ENCODE data around the gene DTNB. TPM values are rescaled to one million over a fixed set of nuclear protein-coding genes. Genes with fewer than 3 reads are reported as not detected.

Gene DTNB
- total RNA-seq, 1 donor from 2014 or later: 8.5 TPM

DNA sequence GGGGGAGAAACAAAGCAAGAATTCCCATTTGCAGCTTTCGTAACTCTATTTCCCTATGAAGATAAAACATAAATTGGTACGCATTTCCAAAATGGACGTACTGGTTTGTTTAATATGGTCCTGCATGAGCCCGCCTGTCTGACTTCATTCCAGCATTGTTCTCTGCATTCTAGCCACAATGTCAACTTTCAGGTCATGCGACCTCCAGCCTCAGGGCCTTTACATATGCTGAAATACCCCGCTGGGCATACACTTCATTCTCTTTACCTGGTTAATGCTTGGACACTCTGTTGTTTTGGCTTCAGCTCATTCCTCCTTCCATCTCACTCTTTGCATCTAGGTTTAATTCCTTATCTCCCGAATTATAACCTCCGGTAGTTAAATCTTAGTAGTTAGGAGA, 227.9 kb downstream of the DTNB start:
- TF ChIP-seq CTCF (IDR thresholded peaks at IDR 0.05): no peak
- peaks cover 10% of the 10 kb centered on the region for H3K4me1 Mint-ChIP-seq (ENCODE audit: low read depth)
- no peaks in the 10 kb centered on the region for H3K9me3 Mint-ChIP-seq (ENCODE audit: low read depth)
- peaks cover 2% of the 10 kb centered on the region for H3K36me3 Mint-ChIP-seq (ENCODE audit: low read depth)
- H3K27ac Mint-ChIP-seq (ENCODE audit: unreplicated experiment): no peak overlapping the region
- no peak overlapping the region for H3K4me3 Mint-ChIP-seq (ENCODE audit: unreplicated experiment)
- no peaks in the 10 kb centered on the region for H3K27me3 Mint-ChIP-seq (ENCODE audit: low read depth)
- DNase-seq (ENCODE audit: low spot score): no peak

GRCh38 chr2:25444608-25445270, 228.6 kb downstream of the DTNB start:
- H3K27ac Mint-ChIP-seq (ENCODE audit: unreplicated experiment): no peak overlapping the region
- no peaks in the 10 kb centered on the region for H3K9me3 Mint-ChIP-seq (ENCODE audit: low read depth)
- no peaks in the 10 kb centered on the region for H3K27me3 Mint-ChIP-seq (ENCODE audit: low read depth)
- peaks cover 9% of the 10 kb centered on the region for H3K4me1 Mint-ChIP-seq (ENCODE audit: low read depth)
- DNase-seq (ENCODE audit: low spot score): no peak
- TF ChIP-seq CTCF (IDR thresholded peaks at IDR 0.05): no peak
- H3K4me3 Mint-ChIP-seq (ENCODE audit: unreplicated experiment): no peak overlapping the region
- H3K36me3 Mint-ChIP-seq (ENCODE audit: low read depth): peaks cover 2% of the 10 kb centered on the region

DNA sequence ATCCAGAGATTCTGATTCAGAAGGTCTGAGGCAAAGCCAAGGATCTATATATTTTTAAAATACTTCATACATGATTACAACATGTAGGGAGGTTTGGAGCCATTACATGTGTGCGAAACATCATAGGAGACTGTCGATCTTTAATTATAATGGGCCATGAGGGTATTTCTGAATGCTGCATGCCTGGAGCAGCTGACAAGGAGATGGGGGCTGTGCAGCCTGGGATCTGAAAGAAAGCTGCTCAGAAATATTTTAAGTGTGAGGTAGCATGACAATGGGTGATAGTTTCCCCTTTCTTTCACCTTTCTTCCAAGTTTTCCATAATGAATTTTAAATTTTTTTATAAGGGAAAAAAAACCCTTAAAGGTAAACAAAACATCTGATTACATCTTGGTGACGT, 229.6 kb downstream of the DTNB start:
- TF ChIP-seq CTCF (IDR thresholded peaks at IDR 0.05): no peak
- no peak for DNase-seq (ENCODE audit: low spot score)
- peaks cover 2% of the 10 kb centered on the region for H3K36me3 Mint-ChIP-seq (ENCODE audit: low read depth)
- no peaks in the 10 kb centered on the region for H3K4me1 Mint-ChIP-seq (ENCODE audit: low read depth)
- no peaks in the 10 kb centered on the region for H3K9me3 Mint-ChIP-seq (ENCODE audit: low read depth)
- no peaks in the 10 kb centered on the region for H3K27me3 Mint-ChIP-seq (ENCODE audit: low read depth)
- H3K27ac Mint-ChIP-seq (ENCODE audit: unreplicated experiment): no peak overlapping the region
- no peak overlapping the region for H3K4me3 Mint-ChIP-seq (ENCODE audit: unreplicated experiment)

DNA sequence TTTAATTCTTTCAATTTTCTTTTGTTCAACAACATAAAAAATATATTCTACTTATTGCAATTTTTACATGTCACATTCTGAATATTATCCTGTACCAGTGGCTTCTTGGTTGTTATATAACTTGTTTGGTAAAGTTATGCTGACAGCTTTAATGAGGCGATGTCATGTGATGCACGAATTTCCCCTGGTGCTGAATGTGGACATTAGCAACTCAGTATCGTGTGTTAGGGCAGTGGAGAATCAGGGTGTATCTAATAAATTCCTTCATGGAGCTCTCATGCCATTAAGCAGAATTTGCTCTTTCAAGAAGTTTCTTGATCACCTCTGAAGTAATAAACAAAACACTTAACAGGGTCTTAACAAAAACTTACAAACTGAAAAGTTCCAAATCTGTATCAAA, 232.0 kb downstream of the DTNB start:
- H3K36me3 Mint-ChIP-seq (ENCODE audit: low read depth): peaks cover 2% of the 10 kb centered on the region
- no peak overlapping the region for H3K4me3 Mint-ChIP-seq (ENCODE audit: unreplicated experiment)
- no peaks in the 10 kb centered on the region for H3K4me1 Mint-ChIP-seq (ENCODE audit: low read depth)

GRCh38 chr2:25438793-25439192, 234.6 kb downstream of the DTNB start:
- H3K27ac Mint-ChIP-seq (ENCODE audit: unreplicated experiment): no peak overlapping the region
- DNase-seq (ENCODE audit: low spot score): no peak
- H3K4me1 Mint-ChIP-seq (ENCODE audit: low read depth): no peaks in the 10 kb centered on the region
- TF ChIP-seq CTCF (IDR thresholded peaks at IDR 0.05): no peak
- H3K36me3 Mint-ChIP-seq (ENCODE audit: low read depth): no peaks in the 10 kb centered on the region
- peaks cover 5% of the 10 kb centered on the region for H3K9me3 Mint-ChIP-seq (ENCODE audit: low read depth)
- H3K27me3 Mint-ChIP-seq (ENCODE audit: low read depth): no peaks in the 10 kb centered on the region
- H3K4me3 Mint-ChIP-seq (ENCODE audit: unreplicated experiment): no peak overlapping the region

More for the DNA sequence above, 232.0 kb downstream of the DTNB start:
- Mint-ChIP-seq H3K27me3 (ENCODE audit: low read depth) (no peaks in the 10 kb centered on the region), H3K9me3 (ENCODE audit: low read depth) (no peaks in the 10 kb centered on the region), H3K27ac (ENCODE audit: unreplicated experiment) (no peak overlapping the region)
- no peak for DNase-seq (ENCODE audit: low spot score)
- no peak for TF ChIP-seq CTCF (IDR thresholded peaks at IDR 0.05)
